ENCODE data around the gene TTC31. TPM values are rescaled to one million over a fixed set of nuclear protein-coding genes. Genes with fewer than 3 reads are reported as not detected.

The TTC31 gene
- total and polyA plus RNA-seq, 7 donors, result 5.4 to 13.2 (median 9.4) TPM

DNA sequence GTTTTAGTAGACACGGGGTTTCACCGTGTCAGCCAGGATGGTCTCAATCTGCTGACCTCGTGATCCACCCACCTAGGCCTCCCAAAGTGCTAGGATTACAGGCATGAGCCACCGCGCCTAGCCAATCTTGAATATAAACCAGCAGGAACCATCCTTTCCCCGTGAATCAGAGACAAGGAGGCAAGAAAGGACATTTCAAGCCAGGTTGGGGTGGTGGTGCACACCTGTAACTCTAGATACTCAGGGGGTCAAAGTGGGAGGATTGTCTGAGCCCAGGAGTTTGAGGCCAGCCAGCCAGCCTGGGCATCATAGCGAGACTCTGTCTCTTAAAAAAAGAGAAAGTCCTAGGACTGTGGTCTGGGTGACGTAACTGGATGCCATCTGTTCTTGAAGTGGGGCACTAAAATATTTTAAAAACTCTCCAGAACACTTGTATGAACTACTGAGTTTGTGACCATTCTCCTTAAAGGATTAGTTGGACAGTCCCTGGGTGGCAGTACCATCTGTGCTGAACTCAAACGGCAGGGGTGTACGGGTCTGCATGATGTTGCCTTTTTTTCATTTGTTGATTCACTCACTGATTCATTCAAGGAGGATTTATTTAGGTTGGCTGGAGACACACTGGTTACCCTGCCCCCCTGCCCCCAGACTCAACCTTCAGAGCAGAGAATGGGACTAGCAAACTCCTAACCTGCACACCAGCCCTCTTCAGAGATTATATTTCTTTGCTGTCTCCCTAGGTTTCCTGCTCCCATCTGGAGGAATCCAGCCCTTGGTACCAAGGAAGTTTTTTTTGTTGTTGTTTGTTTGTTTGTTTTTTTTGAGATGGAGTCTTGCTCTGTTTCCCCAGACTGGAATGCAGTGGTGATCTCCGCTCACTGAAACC lies 28.5 kb downstream of the TTC31 start:
- whole genome bisulfite sequencing, 3 donors, result 28 to 34% (median 29%) methylated on average over 11 of the region's 11 CpGs
- peaks cover 0 to 3% of the 10 kb centered on the region in 2 donors for H3K36me3 ChIP-seq (ENCODE audit: insufficient read depth in 1 of 2, low read depth in 1 of 2)
- peaks cover 0 to 78% (median 37%) of the 10 kb centered on the region in 3 donors for H3K27me3 ChIP-seq (ENCODE audit: insufficient read depth in 3 of 3, low read length in 2 of 3)
- no peak for DNase-seq
- H3K27ac ChIP-seq, result no peak overlapping the region
- TF ChIP-seq, protein P1, sequence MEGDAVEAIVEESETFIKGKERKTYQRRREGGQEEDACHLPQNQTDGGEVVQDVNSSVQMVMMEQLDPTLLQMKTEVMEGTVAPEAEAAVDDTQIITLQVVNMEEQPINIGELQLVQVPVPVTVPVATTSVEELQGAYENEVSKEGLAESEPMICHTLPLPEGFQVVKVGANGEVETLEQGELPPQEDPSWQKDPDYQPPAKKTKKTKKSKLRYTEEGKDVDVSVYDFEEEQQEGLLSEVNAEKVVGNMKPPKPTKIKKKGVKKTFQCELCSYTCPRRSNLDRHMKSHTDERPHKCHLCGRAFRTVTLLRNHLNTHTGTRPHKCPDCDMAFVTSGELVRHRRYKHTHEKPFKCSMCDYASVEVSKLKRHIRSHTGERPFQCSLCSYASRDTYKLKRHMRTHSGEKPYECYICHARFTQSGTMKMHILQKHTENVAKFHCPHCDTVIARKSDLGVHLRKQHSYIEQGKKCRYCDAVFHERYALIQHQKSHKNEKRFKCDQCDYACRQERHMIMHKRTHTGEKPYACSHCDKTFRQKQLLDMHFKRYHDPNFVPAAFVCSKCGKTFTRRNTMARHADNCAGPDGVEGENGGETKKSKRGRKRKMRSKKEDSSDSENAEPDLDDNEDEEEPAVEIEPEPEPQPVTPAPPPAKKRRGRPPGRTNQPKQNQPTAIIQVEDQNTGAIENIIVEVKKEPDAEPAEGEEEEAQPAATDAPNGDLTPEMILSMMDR (IDR thresholded peaks at IDR 0.05), result no peak
- intact Hi-C loops (cut with DNase I), result no loop called here
- H3K9me3 ChIP-seq, result no peaks in the 10 kb centered on the region
- H3K4me3 ChIP-seq, result no peak overlapping the region
- H3K4me1 ChIP-seq, result peaks cover 22% of the 10 kb centered on the region
- ATAC-seq, result no peak

GRCh38 chr2:74512744-74513604 lies 30.1 kb downstream of the TTC31 start:
- TF ChIP-seq, protein P1 (IDR thresholded peaks at IDR 0.05), result no peak
- peaks cover 21% of the 10 kb centered on the region for H3K4me1 ChIP-seq
- no peak overlapping the region for H3K4me3 ChIP-seq
- H3K27ac ChIP-seq, result no peak overlapping the region
- 7 to 13% (median 11%) methylated on average over 21 to 36 of the region's 36 CpGs for WGBS, 3 donors
- peaks cover 0 to 90% (median 43%) of the 10 kb centered on the region in 3 donors for H3K27me3 ChIP-seq (ENCODE audit: insufficient read depth in 3 of 3, low read length in 2 of 3)
- intact Hi-C loops (cut with DNase I), result no loop called here
- no peaks in the 10 kb centered on the region for H3K9me3 ChIP-seq
- DNase-seq (no peak), ATAC-seq (no peak)
- H3K36me3 ChIP-seq (ENCODE audit: insufficient read depth in 1 of 2, low read depth in 1 of 2), result no peaks in the 10 kb centered on the region

- DNase-seq, result no peak
- WGBS, 3 donors, result 6 to 9% (median 7%) methylated on average over 45 to 52 of the region's 52 CpGs
- intact Hi-C loops (cut with DNase I), result no loop called here
- Histone ChIP-seq H3K36me3 (ENCODE audit: insufficient read depth in 1 of 2, low read depth in 1 of 2) (no peaks in the 10 kb centered on the region), H3K27me3 (ENCODE audit: insufficient read depth in 3 of 3, low read length in 2 of 3) (peaks cover 0 to 93% (median 41%) of the 10 kb centered on the region in 3 donors), H3K27ac (no peak overlapping the region), H3K9me3 (no peaks in the 10 kb centered on the region), H3K4me1 (peaks cover 17% of the 10 kb centered on the region), H3K4me3 (no peak overlapping the region)
- TF ChIP-seq, protein P1 (IDR thresholded peaks at IDR 0.05), result no peak
- ATAC-seq, result no peak
Observed at GRCh38 chr2:74513605-74514367, 30.9 kb downstream of the TTC31 start.

DNA sequence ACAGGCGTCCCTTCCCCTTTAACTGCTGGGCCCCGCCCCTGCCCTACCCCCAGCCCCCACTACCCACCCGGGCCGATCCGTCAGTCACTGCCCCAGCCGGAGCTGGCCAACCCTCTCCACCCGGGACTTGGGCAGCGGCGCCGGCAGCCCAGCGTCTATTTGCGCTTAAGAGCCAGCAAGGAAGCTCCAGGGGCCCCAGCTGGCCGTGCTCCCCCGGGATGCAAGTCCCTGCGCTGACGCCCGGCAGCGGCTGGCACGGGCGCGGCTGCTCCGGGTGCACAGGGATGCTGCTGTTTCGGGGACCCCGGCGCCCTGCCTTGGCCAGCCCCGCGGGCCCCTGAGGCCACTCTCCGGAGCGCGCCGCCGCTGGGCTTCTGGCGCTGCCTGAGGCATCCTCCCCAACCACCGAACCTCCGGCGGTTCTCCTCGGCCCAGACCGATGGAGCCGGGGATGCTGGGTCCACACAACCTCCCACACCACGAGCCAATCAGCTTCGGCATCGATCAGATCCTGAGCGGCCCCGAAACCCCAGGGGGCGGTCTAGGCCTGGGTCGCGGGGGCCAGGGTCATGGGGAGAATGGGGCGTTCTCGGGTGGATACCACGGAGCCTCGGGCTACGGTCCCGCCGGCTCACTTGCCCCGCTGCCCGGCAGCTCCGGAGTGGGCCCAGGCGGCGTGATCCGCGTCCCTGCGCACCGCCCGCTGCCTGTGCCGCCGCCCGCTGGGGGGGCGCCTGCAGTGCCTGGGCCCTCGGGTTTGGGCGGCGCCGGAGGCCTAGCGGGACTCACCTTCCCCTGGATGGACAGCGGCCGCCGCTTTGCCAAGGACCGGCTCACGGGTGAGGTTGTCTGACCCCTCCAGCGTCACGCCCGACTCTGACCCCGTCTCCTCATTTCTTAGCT lies 31.7 kb downstream of the TTC31 start, which contains the start of gene TLX2:
TLX2 (plus strand) TSS at position 83 of the 903 bp plus-strand sequence; CDS start at position 440, 357 bp downstream.
- Histone ChIP-seq H3K4me1 (peaks cover 17% of the 10 kb centered on the region), H3K27ac (no peak within 1 kb of the TSS), H3K9me3 (no peaks in the 10 kb centered on the region), H3K27me3 (ENCODE audit: insufficient read depth in 3 of 3, low read length in 2 of 3) (peaks cover 0 to 97% (median 45%) of the 10 kb centered on the region in 3 donors), H3K4me3 (peak within 1 kb of the TSS; percentile 25), H3K36me3 (ENCODE audit: insufficient read depth in 1 of 2, low read depth in 1 of 2) (no peaks in the 10 kb centered on the region)
- peak in 1 of 4 donors; percentile 17 for ATAC-seq
- DNase-seq, result no peak
- intact Hi-C loops (cut with DNase I), result no loop called here
- TF ChIP-seq, protein P1 (IDR thresholded peaks at IDR 0.05), result no peak
- 4 to 9% (median 7%) methylated on average over 75 to 82 of the region's 82 CpGs for WGBS, 3 donors
